Stimulated activated effector memory CD8-positive, alpha-beta T cell treated with anti-CD3 and anti-CD28 coated beads, Interleukin-12 subunit alpha, Interleukin-12 subunit beta, amount 100 ng/mL, for 72 hours (primary cell): ENCODE measurements around the gene CERS1.

Experiments used
- ATAC-seq: fragments of 150-1000 bp; cut with Tn5 transposase; 2 replicates; pipeline ENCODE4 v1.10.0; 2021
- DNase-seq, 2 donors: peaks; one replicate each; pipeline ENCODE4 v3.0.0; 2021 to 2022; ENCODE audit warnings: low spot score in 2 of 2
- H3K27ac Mint-ChIP-seq: one replicate; pipeline ENCODE4 v1.8.0; 2022; ENCODE audit warnings: mild to moderate bottlenecking, mixed read lengths
- H3K36me3 Mint-ChIP-seq: one replicate; pipeline ENCODE4 v1.8.0; 2022; ENCODE audit warnings: mild to moderate bottlenecking, mixed read lengths
- H3K4me1 Mint-ChIP-seq: one replicate; pipeline ENCODE4 v1.8.0; 2022; ENCODE audit warnings: mixed read lengths
- H3K4me3 Mint-ChIP-seq: one replicate; pipeline ENCODE4 v1.8.0; 2022; ENCODE audit warnings: mild to moderate bottlenecking, mixed read lengths
- H3K9me3 Mint-ChIP-seq: one replicate; pipeline ENCODE4 v1.8.0; 2022; ENCODE audit warnings: mixed read lengths

Gene CERS1

GRCh38 chr19:18833849-18834643, 61.9 kb downstream of the CERS1 start:
- no peak for DNase-seq
- H3K4me1 Mint-ChIP-seq = peaks cover 62% of the 10 kb centered on the region
- peak overlapping the region; percentile 95 for H3K4me3 Mint-ChIP-seq
- ATAC-seq = no peak
- no peaks in the 10 kb centered on the region for H3K9me3 Mint-ChIP-seq
- H3K27ac Mint-ChIP-seq = peak overlapping the region; percentile 95
- peaks cover 66% of the 10 kb centered on the region for H3K36me3 Mint-ChIP-seq

DNA sequence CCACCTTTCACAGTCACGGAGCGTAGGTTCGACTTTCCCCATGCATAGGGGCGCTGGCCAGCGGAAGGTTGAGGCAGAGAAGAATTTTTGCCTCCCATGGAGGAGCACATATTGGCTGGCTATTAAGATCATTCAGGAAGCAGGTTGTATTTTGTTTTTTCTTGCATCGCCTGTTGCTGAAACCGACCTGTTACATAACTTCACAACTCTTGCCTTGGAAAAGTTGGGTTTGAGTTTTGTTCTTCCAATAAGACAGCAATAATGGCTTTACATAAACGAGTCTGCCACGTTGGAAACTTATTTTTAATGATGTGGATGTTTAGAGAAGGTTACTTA, 62.8 kb downstream of the CERS1 start:
- peak overlapping the region; percentile 95 for H3K4me3 Mint-ChIP-seq
- peak overlapping the region; percentile 95 for H3K27ac Mint-ChIP-seq
- peaks cover 53% of the 10 kb centered on the region for H3K4me1 Mint-ChIP-seq
- DNase-seq = no peak
- peaks cover 56% of the 10 kb centered on the region for H3K36me3 Mint-ChIP-seq
- ATAC-seq = no peak
- no peaks in the 10 kb centered on the region for H3K9me3 Mint-ChIP-seq

GRCh38 chr19:18832306-18833140, 63.4 kb downstream of the CERS1 start:
- H3K4me3 Mint-ChIP-seq = peak overlapping the region; percentile 95
- DNase-seq = peak in 1 of 2 donors; percentile 72
- H3K27ac Mint-ChIP-seq = peak overlapping the region; percentile 95
- peak; percentile 68 for ATAC-seq
- no peaks in the 10 kb centered on the region for H3K9me3 Mint-ChIP-seq
- peaks cover 47% of the 10 kb centered on the region for H3K4me1 Mint-ChIP-seq
- peaks cover 51% of the 10 kb centered on the region for H3K36me3 Mint-ChIP-seq

- peak within 1 kb of the TSS; percentile 95 for H3K4me3 Mint-ChIP-seq
- DNase-seq = peak; percentile 93 to 98
- H3K27ac Mint-ChIP-seq = peak within 1 kb of the TSS; percentile 95
- peaks cover 44% of the 10 kb centered on the region for H3K36me3 Mint-ChIP-seq
- H3K9me3 Mint-ChIP-seq = no peaks in the 10 kb centered on the region
- H3K4me1 Mint-ChIP-seq = peaks cover 41% of the 10 kb centered on the region
- peak; percentile 92 for ATAC-seq
Measured at GRCh38 chr19:18831524-18832305, 64.2 kb downstream of the CERS1 start, which contains the start of gene UPF1. UPF1 (plus strand) TSS chr19:18831959; CDS start chr19:18832210, 251 bp downstream.

DNA sequence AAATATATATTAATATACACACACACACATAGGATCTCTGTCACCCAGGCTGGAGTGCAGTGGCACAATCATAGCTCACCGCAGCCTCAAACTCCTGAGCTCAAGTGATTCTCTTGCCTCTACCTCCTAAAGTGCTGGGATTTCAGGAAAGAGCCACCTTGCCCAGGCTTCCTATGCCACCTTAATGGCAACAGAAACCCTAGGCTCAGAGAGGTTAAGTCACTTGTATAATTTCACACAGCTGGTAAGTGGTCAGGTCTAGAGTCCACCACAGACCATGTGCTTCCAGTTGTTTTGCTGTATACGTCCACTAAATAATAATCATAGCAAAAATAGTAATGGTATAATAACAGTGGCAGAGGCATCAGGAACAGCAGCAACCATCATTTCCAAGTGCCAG, 65.5 kb downstream of the CERS1 start:
- H3K27ac Mint-ChIP-seq = no peak overlapping the region
- ATAC-seq (no peak), DNase-seq (no peak)
- H3K4me1 Mint-ChIP-seq = peaks cover 29% of the 10 kb centered on the region
- no peaks in the 10 kb centered on the region for H3K9me3 Mint-ChIP-seq
- H3K4me3 Mint-ChIP-seq = no peak overlapping the region
- peaks cover 31% of the 10 kb centered on the region for H3K36me3 Mint-ChIP-seq

GRCh38 chr19:18828786-18829185, 67.2 kb downstream of the CERS1 start:
- Mint-ChIP-seq H3K36me3 (peaks cover 14% of the 10 kb centered on the region), H3K9me3 (no peaks in the 10 kb centered on the region), H3K27ac (no peak overlapping the region), H3K4me1 (peaks cover 12% of the 10 kb centered on the region), H3K4me3 (no peak overlapping the region)
- ATAC-seq (no peak), DNase-seq (no peak)
